Measurements from ENCODE around the gene CRKL. TPM values are rescaled to one million over a fixed set of nuclear protein-coding genes. Genes with fewer than 3 reads are reported as not detected.

CRKL gene
- total RNA-seq, 1 experiment from 2014 or later, result 106 TPM

DNA sequence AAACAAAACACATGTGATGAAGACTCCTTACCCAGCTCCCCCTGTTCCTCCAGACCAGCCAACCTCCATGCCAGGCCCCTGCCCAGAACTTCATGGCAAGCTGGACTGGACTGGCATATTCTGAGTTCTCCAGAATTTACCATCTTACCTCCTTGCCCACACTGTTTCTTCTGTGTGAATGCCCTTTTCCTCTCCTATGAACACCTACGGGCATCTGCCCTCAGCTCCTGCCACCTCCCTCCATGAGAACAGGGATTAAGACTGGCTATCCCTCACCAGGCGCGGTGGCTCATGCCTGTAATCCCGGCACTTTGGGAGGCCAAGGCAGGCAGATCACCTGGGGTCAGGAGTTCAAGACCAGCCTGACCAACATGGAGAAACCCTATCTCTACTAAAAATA is 43.4 kb downstream of the CRKL start:
- Histone ChIP-seq H3K27me3 (ENCODE audit: insufficient read depth, low read length) (peaks cover 19% of the 10 kb centered on the region; the same call in 1 of the 2 replicates), H3K79me1 (ENCODE audit: insufficient read depth, low read depth, low read length, poor library complexity, severe bottlenecking) (no peaks in the 10 kb centered on the region), H4K8ac (replicated peaks; ENCODE audit: insufficient read length, low read depth, low read length) (no peak overlapping the region), H3T11ph (ENCODE audit: low read length) (no peak overlapping the region), H2BK120ac (ENCODE audit: low read depth, low read length, poor library complexity, severe bottlenecking) (no peak overlapping the region), H2BK20ac (ENCODE audit: low read depth, low read length, poor library complexity, severe bottlenecking) (no peak overlapping the region), H2BK12ac (ENCODE audit: insufficient read length, low read depth, low read length) (no peak overlapping the region), H3K18ac (ENCODE audit: insufficient read length, low read depth, low read length) (no peak overlapping the region), H3K79me2 (ENCODE audit: insufficient read depth, low read length) (no peaks in the 10 kb centered on the region), H3K9me3 (ENCODE audit: control insufficient read depth, low read depth, low read length) (no peaks in the 10 kb centered on the region), H2AFZ (ENCODE audit: low read length) (no peak overlapping the region), H4K20me1 (ENCODE audit: control insufficient read depth, insufficient read depth, insufficient read length) (no peaks in the 10 kb centered on the region), H3K9ac (ENCODE audit: extremely low read depth, insufficient read length, low read length) (no peak overlapping the region), H3K23me2 (ENCODE audit: insufficient read length, low read depth, low read length, poor library complexity, severe bottlenecking) (peaks cover 4% of the 10 kb centered on the region), H3K56ac (ENCODE audit: insufficient read length, low read depth, low read length) (no peak overlapping the region), H3K23ac (ENCODE audit: insufficient read length, low read depth, low read length) (no peak overlapping the region), H2BK15ac (ENCODE audit: low read depth, low read length) (no peak overlapping the region), H3K27ac (ENCODE audit: insufficient read length, low read depth, low read length) (no peak overlapping the region), H3K4me2 (ENCODE audit: insufficient read depth, insufficient read length, low read length) (no peak overlapping the region), H2BK5ac (ENCODE audit: insufficient read length, low read length) (no peak overlapping the region), H3K4ac (ENCODE audit: low read depth, low read length) (no peak overlapping the region), H2AK5ac (ENCODE audit: insufficient read length, low read length) (no peak overlapping the region), H3K14ac (ENCODE audit: insufficient read depth, low read length) (no peak overlapping the region), H4K5ac (ENCODE audit: insufficient read length, low read depth, low read length) (no peak overlapping the region), H4K91ac (ENCODE audit: insufficient read length, low read depth, low read length) (no peak overlapping the region), H3K4me1 (ENCODE audit: insufficient read depth, low read length) (no peaks in the 10 kb centered on the region)
- no peak for DNase-seq
- H3K4me1 Mint-ChIP-seq, result peaks cover 14 to 19% of the 10 kb centered on the region in 2 experiments
- no peaks in the 10 kb centered on the region for H3K9me3 Mint-ChIP-seq
- WGBS (ENCODE audit: extremely low coverage, insufficient read length, low lambda C conversion rate), result no CpG with 5 or more reads among the region's 4 CpGs
- H3K4me3 Mint-ChIP-seq, result peak overlapping the region in 1 of 2 experiments; percentile 3; a peak in 1 of 5 replicates
- TF ChIP-seq, protein P1, sequence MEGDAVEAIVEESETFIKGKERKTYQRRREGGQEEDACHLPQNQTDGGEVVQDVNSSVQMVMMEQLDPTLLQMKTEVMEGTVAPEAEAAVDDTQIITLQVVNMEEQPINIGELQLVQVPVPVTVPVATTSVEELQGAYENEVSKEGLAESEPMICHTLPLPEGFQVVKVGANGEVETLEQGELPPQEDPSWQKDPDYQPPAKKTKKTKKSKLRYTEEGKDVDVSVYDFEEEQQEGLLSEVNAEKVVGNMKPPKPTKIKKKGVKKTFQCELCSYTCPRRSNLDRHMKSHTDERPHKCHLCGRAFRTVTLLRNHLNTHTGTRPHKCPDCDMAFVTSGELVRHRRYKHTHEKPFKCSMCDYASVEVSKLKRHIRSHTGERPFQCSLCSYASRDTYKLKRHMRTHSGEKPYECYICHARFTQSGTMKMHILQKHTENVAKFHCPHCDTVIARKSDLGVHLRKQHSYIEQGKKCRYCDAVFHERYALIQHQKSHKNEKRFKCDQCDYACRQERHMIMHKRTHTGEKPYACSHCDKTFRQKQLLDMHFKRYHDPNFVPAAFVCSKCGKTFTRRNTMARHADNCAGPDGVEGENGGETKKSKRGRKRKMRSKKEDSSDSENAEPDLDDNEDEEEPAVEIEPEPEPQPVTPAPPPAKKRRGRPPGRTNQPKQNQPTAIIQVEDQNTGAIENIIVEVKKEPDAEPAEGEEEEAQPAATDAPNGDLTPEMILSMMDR (conservative IDR thresholded peaks at IDR 0.05), result no peak
- no peaks in the 10 kb centered on the region for H3K36me3 Mint-ChIP-seq (ENCODE audit: insufficient read depth in 1 of 3, low read depth in 3 of 3)
- H3K27me3 Mint-ChIP-seq (ENCODE audit: low read depth), result peaks cover 57% of the 10 kb centered on the region
- H3K27ac Mint-ChIP-seq, result no peak overlapping the region
